Activated CD8-positive, alpha-beta memory T cell treated with anti-CD3 and anti-CD28 coated beads, Interleukin-2, amount 50 U/mL, for 48 hours (primary cell): Measurements from ENCODE around the gene SFTPB.
A peak's percentile ranks its signal among the peaks of the same experiment; 100 is the strongest.
"Not testable (repeated sequence)": the region's sequence is repeated elsewhere in the genome, so short reads cannot be mapped to it uniquely, and the experiment has no call there.

ENCODE experiments used
- DNase-seq: peaks from one replicate; pipeline ENCODE4 v3.0.0-alpha.2; 2020

SFTPB gene

GRCh38 chr2:85652056-85652455 is 15.9 kb downstream of the SFTPB start:
- DNase-seq: no peak

- DNase-seq: no peak
Measured at GRCh38 chr2:85651097-85651496, 16.9 kb downstream of the SFTPB start.

- DNase-seq: no peak
Measured at GRCh38 chr2:85650456-85650855, 17.5 kb downstream of the SFTPB start.

GRCh38 chr2:85649201-85650190 is 18.5 kb downstream of the SFTPB start:
- DNase-seq: no peak

GRCh38 chr2:85648619-85649018 is 19.4 kb downstream of the SFTPB start:
- DNase-seq: no peak

GRCh38 chr2:85647823-85648526 is 20.0 kb downstream of the SFTPB start:
- DNase-seq: no peak

- no peak for DNase-seq
Measured at GRCh38 chr2:85646166-85646565, 21.8 kb downstream of the SFTPB start.

GRCh38 chr2:85644909-85645308 is 23.1 kb downstream of the SFTPB start:
- DNase-seq: no peak

- no peak for DNase-seq
Measured at GRCh38 chr2:85642725-85643124, 25.3 kb downstream of the SFTPB start.

GRCh38 chr2:85635636-85636035 is 32.4 kb downstream of the SFTPB start:
- no peak for DNase-seq

GRCh38 chr2:85635011-85635410 is 33.0 kb downstream of the SFTPB start:
- DNase-seq: no peak

GRCh38 chr2:85631316-85631715 is 36.7 kb downstream of the SFTPB start:
- DNase-seq: no peak

- no peak for DNase-seq
Measured at GRCh38 chr2:85628658-85629057, 39.3 kb downstream of the SFTPB start.

GRCh38 chr2:85623991-85624390 is 44.0 kb downstream of the SFTPB start:
- no peak for DNase-seq

- DNase-seq: no peak
Measured at GRCh38 chr2:85621338-85621737, 46.7 kb downstream of the SFTPB start.

GRCh38 chr2:85619617-85620016 is 48.4 kb downstream of the SFTPB start:
- DNase-seq: no peak

GRCh38 chr2:85617723-85618122 is 50.3 kb downstream of the SFTPB start:
- not testable (repeated sequence) for DNase-seq

GRCh38 chr2:85615413-85615728 is 52.6 kb downstream of the SFTPB start:
- DNase-seq: no peak

- DNase-seq: not testable (repeated sequence)
Measured at GRCh38 chr2:85614757-85615156, 53.2 kb downstream of the SFTPB start.

- DNase-seq: no peak
Measured at GRCh38 chr2:85613717-85614515, 54.1 kb downstream of the SFTPB start.

- DNase-seq: peak; percentile 94
Measured at GRCh38 chr2:85611705-85612587, 56.1 kb downstream of the SFTPB start, which contains the start of gene C2orf68. Gene C2orf68 (minus strand): TSS chr2:85612066. CDS start chr2:85611984, 82 bp downstream.

- DNase-seq: no peak
Measured at GRCh38 chr2:85611217-85611704, 56.7 kb downstream of the SFTPB start.
